HepG2 (cell line): ENCODE data around the gene TOMM6. TPM values are rescaled to one million over a fixed set of nuclear protein-coding genes. Genes with fewer than 3 reads are reported as not detected.
A peak's percentile ranks its signal among the peaks of the same experiment; 100 is the strongest.

Experiments used
- ADNP ChIP-seq: sonication (generic); formaldehyde crosslinking; IDR thresholded peaks from 2 replicates; pipeline ENCODE4 v1.4.0; 2020; ENCODE audit warnings: missing genetic modification reagents
- AHR ChIP-seq: IDR thresholded peaks from 2 replicates; pipeline ENCODE4 v1.6.1; 2018; ENCODE audit warnings: missing genetic modification reagents, missing compliant biosample characterization
- BRCA1 ChIP-seq: sonication (generic); formaldehyde crosslinking; IDR thresholded peaks from 2 replicates; pipeline ENCODE4 v1.4.0; 2020; ENCODE audit warnings: missing genetic modification reagents
- FOXA1 ChIP-seq, 2 experiments: fragments of 450-650 bp in 1 of 2; sonication (generic) in 1 of 2; formaldehyde crosslinking in 1 of 2; IDR thresholded peaks; 2 replicates each; pipeline versions ENCODE4 v1.4.0 to v1.6.1; 2016 to 2020; ENCODE audit warnings: missing genetic modification reagents in 1 of 2
- GATA4 ChIP-seq: sonication (generic); IDR thresholded peaks from 2 replicates; pipeline ENCODE4 v1.6.1; 2016; ENCODE audit warnings: antibody characterized with exemption, low read depth, borderline replicate concordance
- GATAD2A ChIP-seq: IDR thresholded peaks from 2 replicates; pipeline ENCODE4 v1.6.1; 2016
- HDAC2 ChIP-seq: sonication (generic); formaldehyde crosslinking; IDR thresholded peaks from 2 replicates; pipeline ENCODE4 v1.4.0; 2020; ENCODE audit warnings: missing genetic modification reagents
- KDM5A ChIP-seq: fragments of 200-600 bp; sonication (generic); IDR thresholded peaks from 2 replicates; pipeline ENCODE4 v1.7.0; 2018; ENCODE audit warnings: antibody characterized with exemption, mild to moderate bottlenecking, low read length, borderline replicate concordance
- MXI1 ChIP-seq: IDR thresholded peaks from 3 replicates; pipeline ENCODE4 v1.6.1; 2012; ENCODE audit warnings: low read depth, low read length, inconsistent platforms, borderline replicate concordance
- NFYB ChIP-seq: sonication (generic); formaldehyde crosslinking; IDR thresholded peaks from 2 replicates; pipeline ENCODE4 v1.4.0; 2020; ENCODE audit warnings: missing genetic modification reagents
- PHF21A ChIP-seq: sonication (generic); formaldehyde crosslinking; IDR thresholded peaks from 2 replicates; pipeline ENCODE4 v1.5.0; 2020; ENCODE audit warnings: mild to moderate bottlenecking, missing genetic modification reagents
- RFX3 ChIP-seq: IDR thresholded peaks from 2 replicates; pipeline ENCODE4 v1.6.1; 2016; ENCODE audit warnings: missing biosample characterization, missing genetic modification reagents
- RFXAP ChIP-seq: sonication (generic); formaldehyde crosslinking; IDR thresholded peaks from 2 replicates; pipeline ENCODE4 v1.4.0; 2020; ENCODE audit warnings: missing genetic modification reagents, borderline replicate concordance
- RXRA ChIP-seq: sonication (generic); formaldehyde crosslinking; IDR thresholded peaks from 2 replicates; pipeline ENCODE4 v1.5.1; 2020; ENCODE audit warnings: missing genetic modification reagents
- SKI ChIP-seq: fragments of 450-650 bp; IDR thresholded peaks from one replicate; pipeline ENCODE4 v1.6.1; 2018; ENCODE audit warnings: mild to moderate bottlenecking; ENCODE audit not compliant: partially characterized antibody
- THAP9 ChIP-seq: sonication (generic); formaldehyde crosslinking; IDR thresholded peaks from 2 replicates; pipeline ENCODE4; 2020; ENCODE audit warnings: missing genetic modification reagents, mild to moderate bottlenecking, borderline replicate concordance
- ZFP36L2 ChIP-seq: sonication (generic); formaldehyde crosslinking; IDR thresholded peaks from 2 replicates; pipeline ENCODE4 v1.4.0; 2020; ENCODE audit warnings: missing genetic modification reagents
- ZFP91 ChIP-seq: sonication (generic); formaldehyde crosslinking; IDR thresholded peaks from 2 replicates; pipeline ENCODE4 v1.9.0; 2022; ENCODE audit warnings: missing genetic modification reagents, mild to moderate bottlenecking, borderline replicate concordance
- ZNF329 ChIP-seq: sonication (generic); formaldehyde crosslinking; IDR thresholded peaks from 2 replicates; pipeline ENCODE4 v1.9.0; 2021; ENCODE audit warnings: low read depth, mild to moderate bottlenecking, missing genetic modification reagents
- ZNF605 ChIP-seq: sonication (generic); formaldehyde crosslinking; IDR thresholded peaks from 2 replicates; pipeline ENCODE4 v1.8.0; 2022; ENCODE audit warnings: mild to moderate bottlenecking, missing genetic modification reagents
- ZNF746 ChIP-seq: sonication (generic); formaldehyde crosslinking; IDR thresholded peaks from 2 replicates; pipeline ENCODE4 v1.8.0; 2022; ENCODE audit warnings: mild to moderate bottlenecking, missing genetic modification reagents
- polyA plus RNA-seq, 8 experiments: library from polyadenylated mRNA; depleted of rRNA in 3 of 8; stranded (reverse) in 7 of 8; unstranded in 1 of 8; fragments of >200 nt; fragmentation: Illumina TruSeq in 4 of 8; extraction: Trizol in 4 of 8; gene quantifications; 2 replicates each; pipeline versions ENCODE4 v1.2.1 to v1.2.3, GENCODE V29; 2011 to 2016; ENCODE audit warnings: low read depth in 4 of 8, missing spikeins in 1 of 8, mixed read lengths in 1 of 8; ENCODE audit not compliant: insufficient read depth in 1 of 8
- total RNA-seq, 5 experiments: library from RNA; depleted of rRNA; stranded (reverse); fragments of >200 nt; fragmentation: Illumina TruSeq; extraction: Trizol; gene quantifications; 2 replicates each; pipeline ENCODE4 v1.2.3, GENCODE V29; 2016; ENCODE audit warnings: low read depth in 1 of 5
- TF ChIP-seq, protein P1 (sequence below): sonication (generic); formaldehyde crosslinking; IDR thresholded peaks from 2 replicates; pipeline ENCODE4 v1.5.0; 2020; ENCODE audit warnings: missing genetic modification reagents, mild to moderate bottlenecking, borderline replicate concordance
- TF ChIP-seq, protein P2 (sequence below): sonication (generic); formaldehyde crosslinking; IDR thresholded peaks from 2 replicates; pipeline ENCODE4 v1.4.0; 2020; ENCODE audit warnings: missing genetic modification reagents, borderline replicate concordance

Gene TOMM6
- total and polyA plus RNA-seq, 2 of the 13 experiments (the other 11 are each of a cell fraction or from before 2014, with no cell fraction given) = 320 to 321 TPM

DNA sequence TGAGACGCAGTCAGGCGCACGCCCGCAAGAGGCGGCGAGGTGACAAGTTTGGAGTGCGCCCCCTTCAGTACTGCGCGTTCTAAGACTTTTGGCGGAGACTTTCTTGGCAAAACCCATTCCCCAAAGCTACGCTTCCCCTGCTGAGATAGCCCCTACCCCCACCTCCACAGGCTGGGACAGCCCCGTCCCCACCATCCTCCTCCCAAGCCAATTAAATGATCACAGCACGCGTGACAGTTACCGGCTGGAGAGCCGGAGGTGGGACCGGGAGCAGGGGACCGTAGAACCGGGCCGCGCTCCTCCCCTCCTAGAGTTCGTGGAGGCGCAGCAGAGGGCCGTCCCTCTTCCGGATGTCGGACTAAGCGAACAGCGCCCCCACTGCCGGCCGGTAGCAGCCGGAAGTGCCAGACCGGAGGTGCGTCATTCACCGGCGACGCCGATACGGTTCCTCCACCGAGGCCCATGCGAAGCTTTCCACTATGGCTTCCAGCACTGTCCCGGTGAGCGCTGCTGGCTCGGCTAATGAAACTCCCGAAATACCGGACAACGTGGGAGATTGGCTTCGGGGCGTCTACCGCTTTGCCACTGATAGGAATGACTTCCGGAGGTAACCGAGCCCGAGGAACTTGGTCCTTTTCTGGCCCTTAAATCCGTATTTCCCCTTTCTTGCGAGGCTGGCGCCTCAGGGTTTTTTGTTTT lies at the start of gene TOMM6 (continued):
- TF ChIP-seq SKI (peak; percentile 45), ZNF329 (CRISPR knock-in tag) (no peak; the same call in 1 of the 2 replicates), GATA4 (peak; percentile 67; the same call in 1 of the 2 replicates), RFX3 (CRISPR knock-in tag) (0 out of 2 replicates have a peak, but pooled peaks have one; percentile 25), NFYB (CRISPR knock-in tag) (peak; percentile 52; the same call in 1 of the 2 replicates), GATAD2A (CRISPR knock-in tag) (peak; percentile 76), ADNP (CRISPR knock-in tag) (no peak), RFXAP (CRISPR knock-in tag) (peak; percentile 95), ZFP91 (peak; percentile 93; the same call in 1 of the 2 replicates), HDAC2 (CRISPR knock-in tag) (peak; percentile 84), PHF21A (CRISPR knock-in tag) (peak; percentile 56; the same call in 1 of the 2 replicates), THAP9 (CRISPR knock-in tag) (peak; percentile 99), BRCA1 (CRISPR knock-in tag) (peak; percentile 92), FOXA1 (IDR thresholded peaks at IDR 0.05) (no peak), FOXA1 (CRISPR knock-in tag; IDR thresholded peaks at IDR 0.05) (0 out of 2 replicates have a peak, but pooled peaks have one; percentile 31), RXRA (CRISPR knock-in tag) (peak; percentile 85), ZNF746 (peak; percentile 76), MXI1 (peak; percentile 97; the same call in 2 of the 3 replicates), AHR (peak; percentile 89; the same call in 1 of the 2 replicates), KDM5A (peak; percentile 95), ZFP36L2 (0 out of 2 replicates have a peak, but pooled peaks have one; percentile 20), ZNF605 (CRISPR knock-in tag) (peak; percentile 54; the same call in 1 of the 2 replicates)
- TF ChIP-seq, protein P1, sequence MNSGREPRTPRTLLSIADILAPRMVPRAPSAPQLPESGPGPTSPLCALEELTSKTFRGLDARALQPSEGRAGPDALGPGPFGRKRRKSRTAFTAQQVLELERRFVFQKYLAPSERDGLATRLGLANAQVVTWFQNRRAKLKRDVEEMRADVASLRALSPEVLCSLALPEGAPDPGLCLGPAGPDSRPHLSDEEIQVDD (CRISPR knock-in tag) = no peak
- TF ChIP-seq, protein P2, sequence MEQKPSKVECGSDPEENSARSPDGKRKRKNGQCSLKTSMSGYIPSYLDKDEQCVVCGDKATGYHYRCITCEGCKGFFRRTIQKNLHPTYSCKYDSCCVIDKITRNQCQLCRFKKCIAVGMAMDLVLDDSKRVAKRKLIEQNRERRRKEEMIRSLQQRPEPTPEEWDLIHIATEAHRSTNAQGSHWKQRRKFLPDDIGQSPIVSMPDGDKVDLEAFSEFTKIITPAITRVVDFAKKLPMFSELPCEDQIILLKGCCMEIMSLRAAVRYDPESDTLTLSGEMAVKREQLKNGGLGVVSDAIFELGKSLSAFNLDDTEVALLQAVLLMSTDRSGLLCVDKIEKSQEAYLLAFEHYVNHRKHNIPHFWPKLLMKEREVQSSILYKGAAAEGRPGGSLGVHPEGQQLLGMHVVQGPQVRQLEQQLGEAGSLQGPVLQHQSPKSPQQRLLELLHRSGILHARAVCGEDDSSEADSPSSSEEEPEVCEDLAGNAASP (CRISPR knock-in tag) = peak; percentile 85
